Heart left ventricle (tissue), 16 donors: ENCODE measurements around the gene MIEN1. TPM values are rescaled to one million over a fixed set of nuclear protein-coding genes. Genes with fewer than 3 reads are reported as not detected.

Experiments
- ATAC-seq, 4 donors: fragments of 200-7000 bp; cut with Tn5 transposase; one replicate each; pipeline ENCODE4 v1.9.1; 2020 to 2022; ENCODE audit warnings: moderate library complexity in 4 of 4, mild to moderate bottlenecking in 3 of 4, moderate number of reproducible peaks in 1 of 4
- DNase-seq, 5 donors: peaks; one replicate each; pipeline ENCODE4 v3.0.0-alpha.2; 2020
- H3K27ac ChIP-seq, 12 donors: fragments of 200-600 bp; sonication (generic) in 4 of 12; one replicate each; pipeline versions ENCODE4 v1.5.0 to v1.8.0; 2016 to 2022; ENCODE audit warnings: mild to moderate bottlenecking in 2 of 12
- H3K27me3 ChIP-seq, 9 donors: fragments of 200-600 bp; sonication (generic) in 2 of 9; one replicate each; pipeline versions ENCODE4 v1.5.1 to v1.8.0; 2016 to 2022; ENCODE audit warnings: mild to moderate bottlenecking in 3 of 9
- H3K36me3 ChIP-seq, 9 donors: fragments of 200-600 bp; sonication (generic) in 2 of 9; one replicate each; pipeline versions ENCODE4 v1.5.0 to v1.8.0; 2018 to 2022; ENCODE audit warnings: mild to moderate bottlenecking in 2 of 9
- H3K4me1 ChIP-seq, 12 donors: fragments of 200-600 bp; sonication (generic) in 4 of 12; one replicate each; pipeline versions ENCODE4 v1.5.0 to v1.8.0; 2016 to 2022; ENCODE audit warnings: mild to moderate bottlenecking in 3 of 12
- H3K4me3 ChIP-seq, 12 donors: fragments of 200-600 bp; sonication (generic) in 4 of 12; one replicate each; pipeline versions ENCODE4 v1.5.0 to v1.8.0; 2017 to 2022; ENCODE audit warnings: mild to moderate bottlenecking in 9 of 12, moderate library complexity in 4 of 12
- H3K9me3 ChIP-seq, 12 donors: fragments of 200-600 bp; sonication (generic) in 4 of 12; one replicate each; pipeline versions ENCODE4 v1.5.0 to v1.8.0; 2016 to 2022; ENCODE audit warnings: mild to moderate bottlenecking in 1 of 12
- CTCF ChIP-seq, 12 donors: fragments of 200-600 bp; sonication (generic) in 4 of 12; IDR thresholded peaks; one replicate each; pipeline versions ENCODE4 v1.5.0 to v1.8.0; 2018 to 2022; ENCODE audit warnings: antibody characterized with exemption in 12 of 12, mild to moderate bottlenecking in 5 of 12
- POLR2A ChIP-seq, 2 donors: fragments of 450-650 bp; IDR thresholded peaks; one replicate each; pipeline ENCODE4 v1.6.1; 2017; ENCODE audit warnings: antibody characterized with exemption in 2 of 2, mild to moderate bottlenecking in 2 of 2, moderate library complexity in 2 of 2
- WGBS, 4 donors: extraction: QIAGEN DNeasy Blood & Tissue Kit in 2 of 4; methylation state at CpG; one replicate each; pipeline versions ENCODE4 v1.1.5 to v1.1.7; 2013 to 2018; 5-methylcytosine and 5-hydroxymethylcytosine counted together
- intact Hi-C, 10 donors: fragments of 100-400 bp; cut with DNase I; formaldehyde crosslinking; loops; one replicate each; pipeline versions ENCODE4 v1.11.1 to v1.14.2; 2022
- polyA plus RNA-seq, 2 donors: library from polyadenylated mRNA; stranded (reverse); fragments of 200-250 nt; gene quantifications; one replicate each; pipeline ENCODE4 v1.2.3, GENCODE V29; 2013
- total RNA-seq, 9 donors: library from RNA; depleted of rRNA in 2 of 9; stranded (reverse); fragments of >200 nt in 2 of 9; fragmentation: NEBNext Ultra II Directional in 3 of 9; extraction: Animal tissue kit (Norgen Biotek cat#: 25700) in 3 of 9; gene quantifications; one replicate each; pipeline versions ENCODE4 v1.1.0 to v1.2.4, GENCODE V29; 2016 to 2023
- donor health status: ischemic (EF 13 %, LVEDD 7.1; RV severe dilation, severe dysfunction).
- donor health status: healthy with polysubstance abuse.
- donor health status: DM: no; HTN: yes; CAD: no.
- donor health status: DM: no; HTN: no; CAD: no.
- donor health status: ischemic (EF 25% LVEDD 6.9; RV normal size, moderate dysfunction).
- donor health status: ischemic (EF 25% LVEDD 5.7; RV mildly dilated, moderate dysfunction).
- donor health status: healthy.
- donor health status: DM: yes; HTN: yes; CAD: no.
- donor health status: ischemic (EF 35%, LVEDD 5.7; RV mildly dilated, moderate dysfunction).
- donor health status: nonischemic (EF 11% LVEDD 7.7; RV severe dilation, severe dysfunction).
- donor health status: DM: yes; HTN: yes; CAD: no.
- donor health status: PGD.
- donor health status: ischemic (EF 29% LVEDD 5.4; RV normal size, mild dysfunction).
- donor health status: nonischemic (EF 23%, LVEDD 6.1; RV moderate dilation, normal function).

The MIEN1 gene
- total and polyA plus RNA-seq, 11 donors, result 34.3 to 159 (median 55.1) TPM

GRCh38 chr17:39775031-39775430, 44.7 kb upstream of the MIEN1 start:
- H3K27ac ChIP-seq, result peak overlapping the region in 1 of 12 donors; percentile 88
- peaks cover 0 to 29% (median 3%) of the 10 kb centered on the region in 9 donors for H3K27me3 ChIP-seq
- no peak for TF ChIP-seq POLR2A (IDR thresholded peaks at IDR 0.05)
- no peak for TF ChIP-seq CTCF (IDR thresholded peaks at IDR 0.05)
- WGBS, 4 donors, result 78 to 82% (median 80%) methylated on average over 2 of the region's 2 CpGs
- no peaks in the 10 kb centered on the region for H3K9me3 ChIP-seq
- DNase-seq (no peak), ATAC-seq (no peak)
- peaks cover 0 to 8% (median 0%) of the 10 kb centered on the region in 12 donors for H3K4me1 ChIP-seq
- peak overlapping the region in 1 of 12 donors; percentile 47 for H3K4me3 ChIP-seq
- intact Hi-C loops, result no loop called here
- H3K36me3 ChIP-seq, result no peaks in the 10 kb centered on the region

DNA sequence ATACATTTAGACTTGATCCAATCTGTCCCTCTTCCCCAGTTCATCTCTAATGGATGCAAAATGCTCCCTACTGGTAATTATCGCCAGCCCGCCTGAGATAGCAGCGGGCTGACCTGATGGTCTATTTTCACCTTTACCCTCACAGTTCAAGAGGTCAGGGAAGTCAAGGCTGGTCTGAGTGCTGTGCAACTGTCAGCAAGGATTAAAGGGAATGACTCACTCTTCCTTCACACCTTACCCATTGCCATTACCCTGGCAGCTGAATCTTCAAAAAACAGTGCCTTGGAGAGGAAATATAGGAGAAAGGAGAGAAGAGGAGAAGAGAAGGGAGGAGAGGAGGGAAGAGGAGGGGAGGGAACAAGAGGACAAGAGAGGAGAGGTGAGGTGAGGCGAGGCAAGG, 43.7 kb upstream of the MIEN1 start:
- TF ChIP-seq POLR2A (IDR thresholded peaks at IDR 0.05) (no peak), CTCF (IDR thresholded peaks at IDR 0.05) (no peak)
- Histone ChIP-seq H3K36me3 (no peaks in the 10 kb centered on the region), H3K4me3 (peak overlapping the region in 1 of 12 donors; percentile 47), H3K4me1 (peaks cover 0 to 12% (median 0%) of the 10 kb centered on the region in 12 donors), H3K9me3 (no peaks in the 10 kb centered on the region), H3K27me3 (peaks cover 0 to 25% (median 3%) of the 10 kb centered on the region in 9 donors), H3K27ac (peak overlapping the region in 1 of 12 donors; percentile 88)
- intact Hi-C loops, result no loop called here
- DNase-seq, result no peak
- 70 to 86% (median 77%) methylated on average over 4 of the region's 4 CpGs for WGBS, 4 donors
- no peak for ATAC-seq

DNA sequence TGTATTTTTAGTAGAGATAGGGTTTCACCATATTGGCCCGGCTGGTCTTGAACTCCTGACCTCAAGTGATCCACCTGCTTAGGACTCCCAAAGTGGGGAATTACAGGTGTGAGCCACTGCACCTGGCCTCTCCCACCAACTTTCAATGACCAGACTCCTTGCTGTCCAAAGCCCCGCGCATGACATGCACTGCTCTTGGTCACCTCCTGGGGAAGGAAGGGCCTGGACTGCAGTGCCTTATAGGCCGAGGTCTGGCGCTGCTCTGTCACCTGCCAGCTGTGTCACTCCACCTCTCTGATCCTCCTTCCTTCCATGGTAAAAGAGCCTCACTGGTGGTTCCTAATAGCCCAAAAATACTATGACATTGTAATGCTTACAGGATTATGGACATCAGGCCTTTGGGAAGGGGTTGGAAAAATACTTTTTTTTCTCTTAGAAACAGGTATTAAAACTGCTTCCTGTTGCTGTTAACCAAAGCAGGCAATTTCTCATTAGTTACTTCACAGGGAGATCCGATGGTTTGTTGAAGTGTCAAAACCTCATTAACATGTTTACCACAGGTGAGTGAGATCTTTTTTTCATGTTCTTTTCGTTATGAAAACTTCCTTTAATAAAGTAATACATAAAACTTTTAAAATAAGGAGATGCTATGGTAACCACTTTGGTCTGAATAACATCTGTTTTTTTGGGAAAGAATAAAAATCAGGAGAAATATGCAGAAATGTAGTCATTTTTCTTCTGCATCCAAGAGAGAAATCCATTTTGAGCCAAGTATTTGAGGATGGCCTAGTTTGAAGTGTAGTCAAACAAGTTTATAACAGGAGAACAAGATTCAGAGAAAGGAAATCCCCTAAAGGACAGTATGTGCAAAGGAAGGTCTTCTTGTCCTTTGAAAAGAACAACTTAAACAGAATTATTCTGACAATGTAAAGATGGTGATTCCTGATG, 42.9 kb upstream of the MIEN1 start:
- ATAC-seq, result no peak
- DNase-seq, result no peak
- Histone ChIP-seq H3K4me3 (peak overlapping the region in 1 of 12 donors; percentile 27), H3K4me1 (peaks cover 0 to 15% (median 0%) of the 10 kb centered on the region in 12 donors), H3K27ac (peak overlapping the region in 1 of 12 donors; percentile 88), H3K36me3 (no peaks in the 10 kb centered on the region), H3K9me3 (no peaks in the 10 kb centered on the region), H3K27me3 (peaks cover 0 to 25% (median 3%) of the 10 kb centered on the region in 9 donors)
- intact Hi-C loops, result no loop called here
- WGBS, 4 donors, result 76 to 85% (median 79%) methylated on average over 7 of the region's 7 CpGs
- TF ChIP-seq POLR2A (IDR thresholded peaks at IDR 0.05) (no peak), CTCF (IDR thresholded peaks at IDR 0.05) (no peak)

- Histone ChIP-seq H3K4me1 (peaks cover 0 to 15% (median 0%) of the 10 kb centered on the region in 12 donors), H3K4me3 (no peak overlapping the region), H3K27me3 (peaks cover 0 to 20% (median 0%) of the 10 kb centered on the region in 9 donors), H3K9me3 (no peaks in the 10 kb centered on the region), H3K36me3 (no peaks in the 10 kb centered on the region), H3K27ac (peak overlapping the region in 1 of 12 donors; percentile 88)
- ATAC-seq (no peak), DNase-seq (no peak)
- no peak for TF ChIP-seq CTCF (IDR thresholded peaks at IDR 0.05)
- intact Hi-C loops, result no loop called here
These were observed 42.1 kb upstream of the MIEN1 start for GRCh38 chr17:39772415-39772814.
